IPS-20b (cell line): ENCODE measurements around the gene EHD4.
A peak's percentile ranks its signal among the peaks of the same experiment; 100 is the strongest.

Source experiments
- H3K27ac ChIP-seq: one replicate; pipeline ENCODE4 v1.5.1; 2013; ENCODE audit warnings: low read length
- H3K27me3 ChIP-seq: 2 replicates; pipeline ENCODE4 v1.6.1; 2013; ENCODE audit warnings: mild to moderate bottlenecking, low read length, inconsistent platforms; ENCODE audit not compliant: insufficient read depth
- H3K36me3 ChIP-seq: 2 replicates; pipeline ENCODE4 v1.6.1; 2013; ENCODE audit warnings: low read depth, mild to moderate bottlenecking, inconsistent platforms, low read length, moderate library complexity; ENCODE audit not compliant: insufficient read depth
- H3K4me1 ChIP-seq: 2 replicates; pipeline ENCODE4 v1.6.1; 2013; ENCODE audit warnings: mild to moderate bottlenecking, control low read depth, inconsistent platforms, low read length, moderate library complexity; ENCODE audit not compliant: insufficient read depth
- H3K4me3 ChIP-seq: 2 replicates; pipeline ENCODE4 v1.5.1; 2013; ENCODE audit warnings: mild to moderate bottlenecking, low read length, inconsistent platforms
- H3K9ac ChIP-seq: 2 replicates; pipeline ENCODE4 v1.6.1; 2013; ENCODE audit warnings: low read depth, mild to moderate bottlenecking, inconsistent platforms, low read length, moderate library complexity
- H3K9me3 ChIP-seq: 2 replicates; pipeline ENCODE4 v1.6.1; 2013; ENCODE audit warnings: mild to moderate bottlenecking, low read depth, low read length, inconsistent platforms; ENCODE audit not compliant: insufficient read depth

EHD4 gene

DNA sequence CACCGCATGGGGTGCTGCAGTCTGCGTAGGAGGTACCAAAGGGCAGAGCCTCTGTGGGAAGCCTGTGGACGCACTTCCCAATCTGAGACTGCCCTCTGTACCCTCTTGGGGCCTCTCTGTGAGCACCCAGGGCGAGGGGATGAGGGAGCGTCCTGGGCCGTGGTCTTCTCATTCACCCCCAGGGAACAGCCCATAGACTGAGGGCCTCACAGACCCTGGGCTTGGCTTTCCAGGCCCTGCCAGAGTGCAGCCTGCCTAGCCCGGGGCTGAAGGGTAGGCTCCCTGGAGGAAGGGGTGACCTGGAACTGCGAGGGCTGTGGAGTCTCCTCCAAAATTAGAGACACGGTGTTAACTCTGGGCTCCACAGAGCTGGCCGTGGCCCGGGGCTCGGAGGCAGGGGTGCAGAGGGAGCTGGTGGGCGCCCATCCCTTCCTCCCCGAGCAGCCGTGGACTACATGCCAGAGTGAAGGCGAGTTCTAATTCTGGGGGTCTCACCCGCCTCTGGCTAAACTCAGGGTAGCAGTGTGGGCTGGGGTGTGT, 78.0 kb downstream of the EHD4 start:
- H3K4me1 ChIP-seq = no peaks in the 10 kb centered on the region
- H3K9ac ChIP-seq = no peak overlapping the region
- H3K27ac ChIP-seq = no peak overlapping the region
- peaks cover 6% of the 10 kb centered on the region; the same call in 1 of the 2 replicates for H3K36me3 ChIP-seq
- no peaks in the 10 kb centered on the region for H3K9me3 ChIP-seq
- H3K27me3 ChIP-seq = no peaks in the 10 kb centered on the region
- no peak overlapping the region for H3K4me3 ChIP-seq

DNA sequence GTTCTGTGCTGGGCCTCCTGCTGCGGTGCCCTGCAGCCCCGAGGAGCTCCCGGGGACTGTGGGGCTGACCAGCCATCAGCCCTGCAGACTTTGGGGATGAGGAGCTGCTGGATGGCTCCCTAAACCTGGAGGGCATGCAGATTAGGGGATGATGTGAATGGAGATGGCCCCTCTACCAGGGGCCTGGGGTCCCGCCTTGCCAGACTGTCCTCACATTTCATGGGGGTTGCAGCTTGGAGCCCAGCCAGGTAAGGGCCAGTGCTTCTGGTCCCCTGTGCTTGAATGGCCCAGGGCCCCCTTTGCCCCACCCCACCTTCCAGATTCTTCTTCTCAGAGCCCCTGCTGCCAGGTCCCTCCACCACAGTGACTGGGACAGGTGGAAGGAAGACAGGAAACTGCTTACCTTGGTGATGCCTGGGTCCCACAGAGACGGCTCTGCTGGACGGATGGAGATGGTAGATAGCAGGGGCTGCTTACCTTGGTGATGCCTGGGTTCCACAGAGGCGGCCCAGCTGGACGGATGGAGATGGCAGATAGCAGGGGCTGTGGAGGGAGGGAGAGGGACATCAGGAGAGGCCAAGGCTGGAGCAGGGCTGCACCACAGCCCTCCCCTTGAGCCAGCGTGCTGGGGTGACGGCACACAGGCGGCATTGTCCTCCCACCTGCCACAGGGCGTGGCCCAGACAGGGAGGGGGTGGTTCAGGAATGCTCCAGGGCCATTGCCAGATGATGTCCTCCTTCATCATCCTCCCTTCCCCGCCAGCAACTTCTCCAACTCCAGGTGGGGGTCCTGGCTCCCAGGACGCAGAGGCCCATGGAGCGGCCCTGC, 78.7 kb downstream of the EHD4 start, which contains the start of gene SPTBN5:
Gene SPTBN5 (minus strand): TSS at position 632 of the 829 bp plus-strand sequence. CDS start 556 bp downstream, at position 76.
- no peak within 1 kb of the TSS for H3K4me3 ChIP-seq
- no peak within 1 kb of the TSS for H3K9ac ChIP-seq
- no peak within 1 kb of the TSS for H3K27ac ChIP-seq
- no peaks in the 10 kb centered on the region for H3K9me3 ChIP-seq
- H3K4me1 ChIP-seq = no peaks in the 10 kb centered on the region
- no peaks in the 10 kb centered on the region for H3K36me3 ChIP-seq
- no peaks in the 10 kb centered on the region for H3K27me3 ChIP-seq

DNA sequence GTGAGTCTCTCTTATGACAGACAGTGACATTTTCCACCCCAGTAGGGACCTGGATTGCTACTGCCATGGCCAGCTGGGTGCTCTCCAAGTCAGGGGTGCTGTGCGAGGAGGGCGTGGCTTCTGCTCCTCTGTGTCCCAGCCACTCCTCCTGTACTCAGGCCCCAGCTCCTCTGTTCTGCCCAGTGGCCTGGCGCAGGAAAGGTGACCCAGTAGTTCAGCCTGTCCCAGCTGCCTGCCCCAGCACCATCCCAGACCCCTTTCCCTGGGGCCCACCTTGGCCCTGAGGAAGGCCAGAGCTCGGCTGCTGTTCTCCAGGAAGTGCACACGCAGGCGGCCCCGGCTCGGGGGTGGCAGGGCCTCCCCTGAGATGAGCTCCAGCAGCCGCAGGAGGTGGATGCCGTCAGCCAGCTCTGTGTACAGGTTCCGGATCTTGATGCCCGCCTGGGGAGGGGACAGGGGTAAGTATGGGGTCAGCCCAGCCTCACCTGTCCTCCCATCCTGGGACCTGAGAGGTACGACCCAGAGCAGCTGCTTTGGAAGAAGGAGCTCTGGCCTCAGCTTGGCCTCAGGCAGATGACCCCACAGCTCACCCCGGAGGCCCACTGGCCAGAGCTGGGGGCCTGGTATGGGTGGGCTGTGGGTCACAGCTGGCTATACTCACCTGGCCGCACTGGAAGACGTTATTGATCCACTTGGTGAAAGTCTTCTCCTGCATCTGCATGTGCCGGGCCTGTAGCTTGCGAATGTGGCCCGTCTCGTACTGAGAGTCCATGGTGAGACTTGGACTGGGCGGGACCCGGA, 79.5 kb downstream of the EHD4 start:
- H3K36me3 ChIP-seq = no peaks in the 10 kb centered on the region
- H3K27ac ChIP-seq = no peak overlapping the region
- H3K9me3 ChIP-seq = no peaks in the 10 kb centered on the region
- H3K9ac ChIP-seq = no peak overlapping the region
- H3K4me3 ChIP-seq = no peak overlapping the region
- no peaks in the 10 kb centered on the region for H3K4me1 ChIP-seq
- no peaks in the 10 kb centered on the region for H3K27me3 ChIP-seq

DNA sequence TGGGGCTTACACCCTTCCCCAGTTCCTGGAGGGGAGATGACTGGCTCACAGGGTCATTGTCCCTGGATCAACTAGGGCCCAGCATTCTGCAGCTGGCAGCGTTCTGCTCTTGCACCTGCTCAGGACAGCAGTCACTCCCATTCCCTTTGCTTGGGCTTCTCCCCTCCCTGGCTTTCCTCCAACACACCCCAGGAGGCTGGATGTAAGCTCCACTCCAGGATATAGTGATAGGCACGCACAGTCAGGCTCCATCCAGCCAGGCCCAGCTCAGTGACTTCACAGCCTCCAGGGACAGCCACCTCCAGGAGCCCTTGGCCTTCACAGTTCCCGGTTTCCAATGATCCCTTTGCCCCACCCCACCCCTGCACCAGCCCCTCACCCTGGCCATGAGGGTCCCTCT, 80.4 kb downstream of the EHD4 start:
- Histone ChIP-seq H3K4me3 (no peak overlapping the region), H3K9ac (no peak overlapping the region), H3K36me3 (no peaks in the 10 kb centered on the region), H3K9me3 (no peaks in the 10 kb centered on the region), H3K4me1 (no peaks in the 10 kb centered on the region), H3K27me3 (no peaks in the 10 kb centered on the region), H3K27ac (no peak overlapping the region)

DNA sequence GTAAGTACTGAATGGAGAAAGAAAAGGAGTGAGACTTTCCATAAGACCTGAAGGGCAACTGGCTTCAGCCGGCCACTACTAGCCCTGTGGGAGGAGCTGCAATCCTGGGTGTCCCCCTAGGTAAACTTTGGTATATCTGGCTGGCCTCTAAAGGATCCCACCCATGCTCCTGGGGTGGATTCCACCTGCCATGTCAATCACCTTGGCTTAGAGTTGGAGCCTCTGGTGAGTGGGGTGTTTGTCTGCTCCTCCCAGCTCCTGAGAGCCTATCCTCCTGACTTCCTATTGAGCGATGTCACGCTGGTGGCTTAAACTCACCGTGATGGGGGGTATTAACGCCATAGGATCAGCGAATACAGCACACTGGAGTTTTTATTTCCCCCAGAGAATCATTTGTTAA, 81.1 kb downstream of the EHD4 start:
- Histone ChIP-seq H3K9ac (0 out of 2 replicates have a peak overlapping the region, but pooled peaks have one; percentile 15), H3K9me3 (no peaks in the 10 kb centered on the region), H3K27me3 (no peaks in the 10 kb centered on the region), H3K4me1 (no peaks in the 10 kb centered on the region), H3K27ac (no peak overlapping the region), H3K4me3 (no peak overlapping the region), H3K36me3 (no peaks in the 10 kb centered on the region)

DNA sequence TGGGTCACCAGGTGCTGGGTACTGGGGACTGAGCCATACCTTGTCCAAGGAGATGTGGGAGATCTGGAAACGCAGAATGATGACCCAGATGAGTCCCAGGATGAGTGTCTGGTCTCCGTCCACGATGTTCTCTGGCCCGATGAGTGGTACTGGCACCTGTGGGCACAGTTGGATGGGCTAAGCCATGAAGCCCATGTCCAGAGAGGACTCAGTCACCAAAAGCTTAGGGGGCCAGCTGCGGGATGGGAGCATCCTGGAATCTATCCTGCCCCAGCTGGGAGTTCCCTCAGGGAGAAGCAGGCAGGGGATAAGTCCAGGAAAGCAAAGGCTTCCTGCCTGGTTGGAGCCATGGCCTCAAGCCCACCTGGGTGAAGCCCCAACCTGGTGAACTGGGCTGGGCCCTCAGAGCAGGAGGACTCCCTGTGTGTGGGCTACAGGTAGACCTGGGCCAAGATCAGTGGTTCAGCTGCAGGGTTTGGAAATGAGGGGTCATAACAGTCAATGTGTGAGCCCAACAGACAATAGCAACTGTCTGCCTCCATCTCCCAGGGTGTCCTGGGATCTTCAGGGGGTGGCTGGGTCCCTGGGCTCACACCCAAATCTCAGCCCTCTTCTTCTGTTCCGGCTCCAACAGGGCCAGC, 82.2 kb downstream of the EHD4 start:
- no peaks in the 10 kb centered on the region for H3K4me1 ChIP-seq
- no peaks in the 10 kb centered on the region for H3K36me3 ChIP-seq
- H3K27me3 ChIP-seq = no peaks in the 10 kb centered on the region
- H3K27ac ChIP-seq = no peak overlapping the region
- H3K9me3 ChIP-seq = no peaks in the 10 kb centered on the region
- H3K9ac ChIP-seq = no peak overlapping the region
- no peak overlapping the region for H3K4me3 ChIP-seq

DNA sequence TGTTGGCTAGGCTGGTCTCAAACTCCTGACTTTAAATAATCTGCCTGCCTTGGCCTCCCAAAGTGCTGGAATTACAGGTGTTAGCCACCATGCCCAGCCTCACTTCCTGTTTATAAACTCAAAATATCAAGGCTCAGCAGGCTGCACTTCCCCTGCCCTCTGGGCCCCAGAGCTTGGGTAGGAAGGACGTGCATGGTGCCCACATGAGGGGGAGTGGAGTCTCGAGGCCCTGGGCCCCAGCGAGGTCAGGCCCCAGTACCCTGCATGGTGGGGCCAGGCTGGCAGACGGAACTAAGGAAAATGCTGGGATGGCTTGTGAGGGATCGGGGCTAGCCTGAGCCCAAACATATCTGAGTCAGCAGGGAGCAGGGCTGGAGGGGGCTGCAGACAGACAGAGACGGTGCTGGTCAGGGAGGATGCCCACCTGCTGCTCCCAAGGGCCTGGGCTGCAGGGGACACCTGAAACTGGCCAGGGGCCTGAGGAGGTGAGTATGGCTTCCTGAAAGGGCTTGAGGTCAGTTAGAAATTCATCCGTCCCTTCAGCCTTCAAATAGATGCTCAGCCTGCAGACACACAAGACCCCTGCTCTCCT, 83.6 kb downstream of the EHD4 start:
- H3K36me3 ChIP-seq = no peaks in the 10 kb centered on the region
- H3K27ac ChIP-seq = no peak overlapping the region
- no peak overlapping the region for H3K4me3 ChIP-seq
- H3K27me3 ChIP-seq = no peaks in the 10 kb centered on the region
- no peaks in the 10 kb centered on the region for H3K4me1 ChIP-seq
- H3K9me3 ChIP-seq = no peaks in the 10 kb centered on the region
- no peak overlapping the region for H3K9ac ChIP-seq

DNA sequence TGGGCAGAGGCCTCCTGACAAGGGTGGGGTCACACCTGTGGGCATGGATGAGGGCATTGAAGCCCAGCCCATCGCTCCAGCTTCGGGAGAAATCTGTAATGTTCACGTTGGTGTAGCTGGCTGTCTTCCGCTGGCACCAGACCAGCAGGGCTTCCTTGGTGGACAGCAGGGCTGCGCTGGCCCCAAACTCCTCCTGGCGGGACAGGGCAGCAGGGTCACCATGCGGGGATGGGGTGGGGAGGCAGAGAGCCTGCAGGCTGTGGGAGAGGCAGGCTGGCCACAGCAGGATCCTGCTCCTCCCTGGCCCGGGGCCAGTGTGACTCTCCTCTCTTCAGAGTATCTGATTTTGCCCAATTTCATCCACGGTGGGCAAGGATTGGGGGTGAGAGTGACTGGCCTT, 84.5 kb downstream of the EHD4 start:
- no peak overlapping the region for H3K27ac ChIP-seq
- H3K9me3 ChIP-seq = no peaks in the 10 kb centered on the region

DNA sequence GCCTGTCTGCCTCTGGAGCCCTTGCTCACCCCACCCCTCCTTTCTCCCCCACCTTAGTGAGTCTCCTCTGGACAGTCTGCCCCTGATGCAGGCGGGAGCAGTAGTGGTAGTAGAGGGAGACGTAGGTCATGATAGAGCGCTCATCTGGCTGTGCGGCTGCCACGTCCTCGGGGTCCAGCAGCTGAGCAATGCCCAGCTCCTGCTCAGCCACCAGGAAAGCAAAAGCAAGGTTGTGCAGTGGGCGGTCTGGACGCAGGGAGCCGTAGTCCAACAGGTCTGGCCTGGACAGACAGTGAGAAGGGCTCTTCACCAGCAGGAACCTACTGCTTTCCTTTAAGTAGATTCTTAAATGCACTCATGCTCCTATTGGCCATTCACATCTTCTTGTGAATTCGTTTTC, 85.2 kb downstream of the EHD4 start:
- H3K9ac ChIP-seq = no peak overlapping the region
- H3K4me1 ChIP-seq = no peaks in the 10 kb centered on the region
- no peak overlapping the region for H3K4me3 ChIP-seq
- no peaks in the 10 kb centered on the region for H3K36me3 ChIP-seq
- no peaks in the 10 kb centered on the region for H3K9me3 ChIP-seq
- peaks cover 15% of the 10 kb centered on the region for H3K27me3 ChIP-seq
- H3K27ac ChIP-seq = no peak overlapping the region

More for the DNA sequence above, 84.5 kb downstream of the EHD4 start:
- no peak overlapping the region for H3K9ac ChIP-seq
- H3K4me1 ChIP-seq = no peaks in the 10 kb centered on the region
- H3K36me3 ChIP-seq = no peaks in the 10 kb centered on the region
- no peak overlapping the region for H3K4me3 ChIP-seq
- peaks cover 8% of the 10 kb centered on the region for H3K27me3 ChIP-seq

DNA sequence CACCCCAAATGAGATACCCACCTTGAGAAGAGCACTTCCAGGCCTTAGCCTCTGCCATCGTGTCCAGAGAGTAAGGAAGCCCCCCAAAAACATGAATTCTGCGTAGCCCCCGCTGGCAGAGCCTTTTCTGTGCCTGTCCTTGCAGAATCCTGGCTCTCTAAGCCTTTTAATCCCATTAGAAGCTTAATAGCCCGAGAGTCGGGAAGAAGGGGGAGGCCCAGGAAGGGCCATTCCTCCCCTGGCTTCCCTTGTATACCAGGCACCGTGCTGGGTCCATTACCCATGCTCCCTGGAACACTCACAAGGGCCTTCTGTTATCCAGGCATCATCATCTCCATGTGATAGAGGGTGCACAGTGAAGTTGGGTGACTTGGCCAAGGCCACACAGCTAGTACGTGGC, 85.6 kb downstream of the EHD4 start:
- H3K4me3 ChIP-seq = no peak overlapping the region
- H3K9me3 ChIP-seq = no peaks in the 10 kb centered on the region
- no peak overlapping the region for H3K9ac ChIP-seq
- no peaks in the 10 kb centered on the region for H3K36me3 ChIP-seq
- H3K4me1 ChIP-seq = no peaks in the 10 kb centered on the region
- H3K27ac ChIP-seq = no peak overlapping the region
- peaks cover 18% of the 10 kb centered on the region for H3K27me3 ChIP-seq

DNA sequence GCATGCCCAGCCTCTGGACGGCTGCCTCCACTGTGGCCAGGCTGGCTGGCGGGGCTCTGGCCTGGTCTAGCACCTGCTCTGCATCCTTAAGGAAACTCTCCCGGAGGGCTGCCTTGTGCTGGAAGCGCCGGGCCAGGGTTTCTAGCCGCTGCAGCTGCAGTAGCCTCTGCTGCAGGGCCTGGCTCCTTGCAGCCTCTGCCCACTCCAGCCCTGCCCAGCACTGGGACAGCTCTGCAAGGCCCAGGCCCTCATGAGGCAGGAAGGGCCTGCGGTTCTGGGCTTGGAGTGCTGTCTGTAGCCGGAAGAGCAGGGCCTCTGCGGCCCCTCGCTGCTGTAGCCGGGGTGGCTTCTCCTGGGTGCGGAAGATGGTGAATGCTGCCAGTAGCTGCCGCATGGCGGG, 86.5 kb downstream of the EHD4 start:
- H3K27me3 ChIP-seq = peaks cover 27% of the 10 kb centered on the region
- no peak overlapping the region for H3K4me3 ChIP-seq
- H3K36me3 ChIP-seq = no peaks in the 10 kb centered on the region
- H3K9me3 ChIP-seq = no peaks in the 10 kb centered on the region
- no peak overlapping the region for H3K27ac ChIP-seq
- no peak overlapping the region for H3K9ac ChIP-seq
- H3K4me1 ChIP-seq = no peaks in the 10 kb centered on the region
